Uterus (tissue), 4 donors: ENCODE results near the gene MUC22. TPM values are rescaled to one million over a fixed set of nuclear protein-coding genes. Genes with fewer than 3 reads are reported as not detected.
A peak's percentile ranks its signal among the peaks of the same experiment; 100 is the strongest.
"Not testable (repeated sequence)": the region's sequence is repeated elsewhere in the genome, so short reads cannot be mapped to it uniquely, and the experiment has no call there.

Source experiments
- DNase-seq, 2 donors: peaks; one replicate each; pipeline ENCODE4 v3.0.0-alpha.2; 2019 to 2020
- H3K27ac ChIP-seq, 2 donors: fragments of 200-600 bp; sonication (generic); 1 replicate in 1 of 2; 2 replicates in 1 of 2; pipeline ENCODE4 v1.5.1; 2016 to 2018
- H3K27me3 ChIP-seq, 2 donors: fragments of 200-600 bp; sonication (generic); one replicate each; pipeline ENCODE4 v1.5.1; 2018 to 2019; ENCODE audit warnings: control low read depth in 1 of 2
- H3K36me3 ChIP-seq, 2 donors: fragments of 200-600 bp; sonication (generic); one replicate each; pipeline ENCODE4 v1.5.1; 2019; ENCODE audit warnings: control low read depth in 1 of 2
- H3K4me1 ChIP-seq, 2 donors: fragments of 200-600 bp; sonication (generic); one replicate each; pipeline ENCODE4 v1.5.1; 2018 to 2019; ENCODE audit warnings: control low read depth in 1 of 2
- H3K4me3 ChIP-seq, 2 donors: fragments of 200-600 bp; sonication (generic); 1 replicate in 1 of 2; 2 replicates in 1 of 2; pipeline ENCODE4 v1.5.1; 2018 to 2019; ENCODE audit warnings: mild to moderate bottlenecking in 1 of 2
- H3K9me3 ChIP-seq, 2 donors: fragments of 200-600 bp; sonication (generic); one replicate each; pipeline ENCODE4 v1.5.1; 2019; ENCODE audit warnings: control low read depth in 1 of 2
- POLR2A ChIP-seq, 2 donors: fragments of 450-650 bp; IDR thresholded peaks; one replicate each; pipeline ENCODE4 v1.6.1; 2016; ENCODE audit warnings: antibody characterized with exemption in 2 of 2, mild to moderate bottlenecking in 1 of 2, moderate library complexity in 1 of 2
- intact Hi-C: fragments of 100-400 bp; cut with DNase I; formaldehyde crosslinking; loops from one replicate; pipeline ENCODE4 v1.15.1; 2023; ENCODE audit warnings: low total_unique reads
- total RNA-seq, 4 donors: library from RNA; depleted of rRNA in 3 of 4; stranded (reverse); fragments of >200 nt in 3 of 4; gene quantifications; one replicate each; pipeline versions ENCODE4 v1.1.0 to v1.2.4, GENCODE V29; 2014 to 2023
- TF ChIP-seq, protein P1 (sequence below), 4 experiments: fragments of 200-600 bp in 2 of 4; fragments of 450-650 bp in 2 of 4; sonication (generic) in 2 of 4; IDR thresholded peaks; one replicate each; pipeline ENCODE4 v1.5.1; 2016 to 2019; ENCODE audit warnings: antibody characterized with exemption in 4 of 4, mild to moderate bottlenecking in 2 of 4, moderate library complexity in 1 of 4
- donor health status: DM: yes; HTN: yes; CAD: no.

The MUC22 gene
- total RNA-seq, 4 donors from 2014 or later: not detected

DNA sequence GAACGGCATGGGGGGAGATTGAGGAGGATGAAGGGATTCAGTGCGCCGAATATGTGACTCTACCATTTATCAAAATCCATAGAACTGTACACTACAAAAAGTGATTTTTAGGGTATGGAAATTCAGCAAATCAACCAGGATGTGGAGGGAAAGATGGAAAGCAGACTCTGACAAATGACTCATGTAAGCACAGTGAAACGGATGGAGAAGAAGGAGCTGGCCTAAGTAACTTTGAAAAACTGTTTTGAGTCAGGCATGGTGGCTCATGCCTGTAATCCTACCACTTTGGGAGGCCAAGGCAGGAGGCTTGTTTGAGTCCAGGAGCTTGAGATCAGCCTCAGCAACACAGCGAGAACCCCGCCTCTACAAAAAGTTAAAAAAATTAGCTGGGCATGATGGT is 39.2 kb downstream of the MUC22 start:
- Histone ChIP-seq H3K27me3 (no peaks in the 10 kb centered on the region), H3K4me1 (no peaks in the 10 kb centered on the region), H3K36me3 (no peaks in the 10 kb centered on the region), H3K27ac (no peak overlapping the region), H3K9me3 (no peaks in the 10 kb centered on the region), H3K4me3 (no peak overlapping the region)
- TF ChIP-seq POLR2A (IDR thresholded peaks at IDR 0.05): no peak
- DNase-seq: no peak
- intact Hi-C loops: no loop called here

DNA sequence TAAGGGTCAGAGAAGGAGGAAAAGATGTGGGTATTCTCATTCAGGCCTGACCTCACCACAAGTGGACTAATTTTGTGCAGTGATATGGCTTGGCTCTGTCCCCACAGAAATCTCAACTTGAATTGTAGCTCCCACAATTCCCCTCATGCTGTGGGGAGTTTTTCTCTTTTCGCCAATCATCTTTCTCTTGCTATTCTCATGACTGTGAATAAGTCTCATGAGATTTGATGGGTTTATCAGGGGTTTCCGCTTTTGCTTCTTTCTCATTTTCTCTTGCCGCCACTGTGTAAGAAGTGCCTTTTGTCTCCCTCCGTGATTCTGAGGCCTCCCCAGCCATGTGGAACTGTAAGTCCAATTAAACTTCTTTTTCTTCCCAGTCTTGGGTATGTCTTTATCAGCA is 42.9 kb downstream of the MUC22 start:
- intact Hi-C loops, H3K4me1 ChIP-seq, H3K27ac ChIP-seq, H3K27me3 ChIP-seq, H3K9me3 ChIP-seq, DNase-seq, H3K4me3 ChIP-seq, H3K36me3 ChIP-seq: not testable (repeated sequence)

DNA sequence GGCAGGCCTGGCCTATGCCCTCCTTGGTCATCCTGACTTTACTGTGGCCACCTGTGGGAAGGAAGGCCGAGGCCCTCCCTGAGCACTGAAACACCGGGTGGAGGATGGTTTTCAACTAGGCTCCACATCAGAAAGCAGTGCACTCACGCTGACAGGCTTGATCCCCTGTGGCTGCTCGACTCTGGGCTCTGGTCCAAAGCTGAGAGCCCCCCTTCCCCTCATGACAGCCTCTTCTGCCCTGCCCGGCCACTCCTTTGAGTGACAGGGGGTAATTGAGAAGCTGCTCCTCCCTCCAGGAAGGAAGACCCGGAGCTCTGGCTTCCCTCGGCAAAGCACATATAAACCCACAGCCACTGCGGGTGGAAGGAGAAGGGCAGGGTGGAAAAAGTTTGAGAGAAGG is 43.6 kb downstream of the MUC22 start:
- no peak for DNase-seq
- intact Hi-C loops: no loop called here

DNA sequence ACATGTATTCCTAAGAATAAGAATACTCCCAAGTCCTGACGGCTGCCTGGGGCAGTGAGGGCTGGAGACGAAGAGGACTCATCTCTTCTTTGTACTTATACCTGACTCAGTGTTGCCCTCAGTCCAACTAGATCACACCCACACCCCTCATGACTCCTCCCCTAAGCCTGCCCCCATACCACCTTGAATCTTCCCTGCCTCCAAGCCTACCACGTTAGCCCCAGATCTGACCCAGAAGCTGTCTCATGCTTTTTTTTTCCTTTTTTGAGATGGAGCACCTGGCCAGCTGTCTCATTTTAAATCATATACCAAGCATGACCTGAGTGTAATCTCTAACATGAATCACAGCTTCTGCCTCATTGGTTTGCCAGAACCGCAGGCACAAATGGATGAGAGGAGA is 45.2 kb downstream of the MUC22 start:
- H3K4me3 ChIP-seq: no peak overlapping the region
- no peaks in the 10 kb centered on the region for H3K27me3 ChIP-seq
- no peaks in the 10 kb centered on the region for H3K4me1 ChIP-seq
- TF ChIP-seq, protein P1, sequence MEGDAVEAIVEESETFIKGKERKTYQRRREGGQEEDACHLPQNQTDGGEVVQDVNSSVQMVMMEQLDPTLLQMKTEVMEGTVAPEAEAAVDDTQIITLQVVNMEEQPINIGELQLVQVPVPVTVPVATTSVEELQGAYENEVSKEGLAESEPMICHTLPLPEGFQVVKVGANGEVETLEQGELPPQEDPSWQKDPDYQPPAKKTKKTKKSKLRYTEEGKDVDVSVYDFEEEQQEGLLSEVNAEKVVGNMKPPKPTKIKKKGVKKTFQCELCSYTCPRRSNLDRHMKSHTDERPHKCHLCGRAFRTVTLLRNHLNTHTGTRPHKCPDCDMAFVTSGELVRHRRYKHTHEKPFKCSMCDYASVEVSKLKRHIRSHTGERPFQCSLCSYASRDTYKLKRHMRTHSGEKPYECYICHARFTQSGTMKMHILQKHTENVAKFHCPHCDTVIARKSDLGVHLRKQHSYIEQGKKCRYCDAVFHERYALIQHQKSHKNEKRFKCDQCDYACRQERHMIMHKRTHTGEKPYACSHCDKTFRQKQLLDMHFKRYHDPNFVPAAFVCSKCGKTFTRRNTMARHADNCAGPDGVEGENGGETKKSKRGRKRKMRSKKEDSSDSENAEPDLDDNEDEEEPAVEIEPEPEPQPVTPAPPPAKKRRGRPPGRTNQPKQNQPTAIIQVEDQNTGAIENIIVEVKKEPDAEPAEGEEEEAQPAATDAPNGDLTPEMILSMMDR (IDR thresholded peaks at IDR 0.05): no peak
- TF ChIP-seq POLR2A (IDR thresholded peaks at IDR 0.05): no peak
- no peak overlapping the region for H3K27ac ChIP-seq
- H3K36me3 ChIP-seq: no peaks in the 10 kb centered on the region
- no peak for DNase-seq
- intact Hi-C loops: no loop called here
- H3K9me3 ChIP-seq: no peaks in the 10 kb centered on the region

More for the DNA sequence above, 43.6 kb downstream of the MUC22 start:
- no peaks in the 10 kb centered on the region for H3K9me3 ChIP-seq
- TF ChIP-seq POLR2A (IDR thresholded peaks at IDR 0.05): no peak
- TF ChIP-seq, protein P1 (IDR thresholded peaks at IDR 0.05): no peak
- H3K27me3 ChIP-seq: no peaks in the 10 kb centered on the region
- no peak overlapping the region for H3K4me3 ChIP-seq
- no peaks in the 10 kb centered on the region for H3K36me3 ChIP-seq
- H3K4me1 ChIP-seq: no peaks in the 10 kb centered on the region
- H3K27ac ChIP-seq: no peak overlapping the region

DNA sequence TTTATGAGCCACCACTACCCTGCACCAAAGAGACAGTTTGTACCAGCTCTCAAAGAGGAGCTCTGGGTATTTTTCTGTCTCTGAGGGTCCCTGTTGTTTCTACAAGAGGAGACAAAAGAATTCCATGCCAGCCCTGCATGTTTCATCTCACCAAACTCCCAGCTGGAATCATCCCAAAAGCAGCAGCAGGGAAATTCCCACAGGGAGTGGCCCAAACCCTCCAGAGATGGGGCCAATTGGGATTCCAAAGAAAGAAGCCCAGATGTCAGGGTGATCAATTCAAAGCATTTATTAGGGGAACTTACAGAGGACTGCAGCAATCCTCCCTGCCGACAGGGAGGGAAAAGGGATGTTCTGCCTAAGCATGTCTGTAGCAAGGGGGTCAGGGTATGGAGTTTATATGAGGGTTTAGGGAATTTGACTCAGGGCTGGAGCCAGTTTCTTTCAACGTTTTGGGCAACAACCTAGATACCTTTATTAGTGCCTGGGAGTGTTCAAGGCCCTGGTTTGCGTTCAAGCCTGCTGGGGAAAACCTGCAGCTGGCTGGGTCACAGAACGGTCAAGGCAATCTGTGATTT is 47.2 kb downstream of the MUC22 start:
- Histone ChIP-seq H3K27me3 (no peaks in the 10 kb centered on the region), H3K4me3 (no peak overlapping the region), H3K27ac (no peak overlapping the region), H3K36me3 (no peaks in the 10 kb centered on the region), H3K9me3 (no peaks in the 10 kb centered on the region), H3K4me1 (no peaks in the 10 kb centered on the region)
- TF ChIP-seq, protein P1 (IDR thresholded peaks at IDR 0.05): no peak
- TF ChIP-seq POLR2A (IDR thresholded peaks at IDR 0.05): no peak
- intact Hi-C loops: no loop called here
- no peak for DNase-seq

DNA sequence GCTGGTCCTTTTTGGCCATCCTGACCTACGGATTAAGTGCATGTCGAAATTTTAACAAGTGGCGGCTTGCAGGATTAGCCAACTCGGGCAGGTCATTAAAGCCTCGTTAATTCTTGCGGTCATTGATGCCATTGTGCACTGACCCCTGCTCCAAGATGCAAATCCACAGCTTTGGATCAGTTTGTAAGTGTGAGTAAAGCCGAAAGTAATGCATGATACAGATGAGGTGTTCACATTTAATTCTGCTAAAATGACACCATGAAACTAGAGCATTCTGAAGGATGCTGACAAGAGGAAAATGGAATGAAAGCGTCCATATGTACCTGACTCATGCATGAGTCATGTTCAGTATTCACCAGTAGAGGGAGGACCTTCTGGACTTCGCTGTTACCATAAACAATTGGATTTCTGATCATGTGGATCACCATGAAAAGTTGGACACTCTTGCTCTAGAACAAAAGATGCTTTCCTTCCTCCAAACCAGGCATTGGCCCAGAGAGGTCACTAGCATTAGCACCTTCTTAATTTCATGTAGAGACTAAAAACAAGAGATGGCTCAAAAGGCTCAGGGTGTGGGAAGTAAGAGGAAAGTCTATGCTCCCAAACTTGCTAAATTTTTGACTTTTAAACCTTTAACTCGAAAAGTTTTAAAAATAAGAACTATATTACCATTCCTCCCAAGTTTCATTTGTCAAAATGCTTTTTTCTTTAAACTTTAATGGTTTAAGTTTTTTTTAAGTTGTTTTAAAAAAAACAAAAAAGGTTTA is 48.0 kb downstream of the MUC22 start:
- TF ChIP-seq, protein P1 (IDR thresholded peaks at IDR 0.05): peak; percentile 9 to 42 (median 30)
- TF ChIP-seq POLR2A (IDR thresholded peaks at IDR 0.05): no peak
- Histone ChIP-seq H3K36me3 (no peaks in the 10 kb centered on the region), H3K9me3 (no peaks in the 10 kb centered on the region), H3K4me1 (no peaks in the 10 kb centered on the region), H3K4me3 (no peak overlapping the region), H3K27ac (no peak overlapping the region), H3K27me3 (no peaks in the 10 kb centered on the region)
- no peak for DNase-seq
- intact Hi-C loops: no loop called here
